ENCODE results near the gene SCMH1.
A peak's percentile ranks its signal among the peaks of the same experiment; 100 is the strongest.
"Not testable (repeated sequence)": the region's sequence is repeated elsewhere in the genome, so short reads cannot be mapped to it uniquely, and the experiment has no call there.

Gene SCMH1

DNA sequence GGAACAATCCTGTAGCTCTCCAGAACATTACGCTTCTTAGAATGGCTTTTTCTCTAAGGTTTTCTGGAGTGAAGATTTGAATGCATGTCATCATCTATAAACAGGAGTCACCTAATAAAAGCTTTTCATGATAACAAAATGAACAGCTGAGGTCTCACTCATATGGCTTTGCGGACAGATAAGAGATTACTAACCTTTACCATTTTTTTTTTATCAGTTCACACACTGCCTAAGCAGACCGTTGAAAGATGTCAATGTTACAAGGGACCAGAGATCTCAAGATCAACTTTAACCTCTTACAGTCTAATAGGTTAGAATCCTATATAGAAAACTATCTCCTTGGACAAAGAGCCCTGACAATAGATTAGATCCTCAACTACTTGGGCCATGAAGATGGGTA, 41.4 kb downstream of the SCMH1 start:
- no peak for DNase-seq

DNA sequence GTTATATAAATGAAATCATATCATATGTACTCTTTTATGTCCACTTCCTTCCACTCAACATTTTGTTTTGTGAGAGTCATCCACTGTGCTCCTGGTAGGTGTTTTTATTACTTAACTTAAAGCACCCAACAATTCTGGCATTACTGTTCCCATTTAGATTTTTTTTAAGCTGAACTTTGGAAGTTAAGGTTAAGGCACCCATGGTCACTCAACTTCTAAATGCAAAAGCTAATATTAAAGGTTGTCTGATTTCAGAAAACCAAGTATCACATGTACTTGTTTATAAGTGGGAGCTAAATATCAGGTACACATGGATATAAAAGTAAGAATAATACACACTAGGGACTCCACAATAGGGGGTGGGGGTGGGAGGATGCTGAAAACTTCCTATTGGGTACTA, 42.7 kb downstream of the SCMH1 start:
- no peak for DNase-seq

GRCh38 chr1:41192456-41193178, 49.5 kb downstream of the SCMH1 start:
- DNase-seq = no peak

DNA sequence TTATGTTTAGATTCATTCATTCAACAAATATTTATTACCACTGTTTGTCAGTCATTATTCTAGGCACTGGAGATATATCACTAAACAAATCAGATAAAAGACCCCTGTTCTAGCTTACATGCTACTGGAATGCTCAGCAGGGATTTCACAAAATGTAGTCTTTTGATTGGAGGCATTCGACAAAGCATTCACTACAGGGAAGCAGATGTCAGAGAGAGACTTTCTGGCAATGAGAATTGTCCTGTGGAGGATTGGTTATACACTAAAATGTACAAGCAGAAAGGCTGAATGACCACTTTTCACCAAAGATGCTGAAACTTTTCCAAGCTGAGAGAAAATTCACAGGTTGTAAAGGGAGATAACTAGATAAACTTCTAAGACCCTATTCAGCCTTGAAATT, 57.7 kb downstream of the SCMH1 start:
- DNase-seq = no peak

DNA sequence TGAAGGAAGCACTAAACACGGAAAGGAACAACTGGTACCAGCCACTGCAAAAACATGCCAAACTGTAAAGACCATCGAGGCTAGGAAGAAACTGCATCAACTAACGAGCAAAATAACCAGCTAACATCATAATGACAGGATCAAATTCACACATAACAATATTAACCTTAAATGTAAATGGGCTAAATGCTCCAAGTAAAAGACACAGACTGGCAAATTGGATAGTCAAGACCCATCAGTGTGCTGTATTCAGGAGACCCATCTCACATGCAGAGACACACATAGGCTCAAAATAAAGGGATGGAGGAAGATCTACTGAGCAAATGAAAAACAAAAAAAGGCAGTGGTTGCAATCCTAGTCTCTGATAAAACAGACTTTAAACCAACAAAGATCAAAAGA, 63.9 kb downstream of the SCMH1 start:
- not testable (repeated sequence) for DNase-seq

DNA sequence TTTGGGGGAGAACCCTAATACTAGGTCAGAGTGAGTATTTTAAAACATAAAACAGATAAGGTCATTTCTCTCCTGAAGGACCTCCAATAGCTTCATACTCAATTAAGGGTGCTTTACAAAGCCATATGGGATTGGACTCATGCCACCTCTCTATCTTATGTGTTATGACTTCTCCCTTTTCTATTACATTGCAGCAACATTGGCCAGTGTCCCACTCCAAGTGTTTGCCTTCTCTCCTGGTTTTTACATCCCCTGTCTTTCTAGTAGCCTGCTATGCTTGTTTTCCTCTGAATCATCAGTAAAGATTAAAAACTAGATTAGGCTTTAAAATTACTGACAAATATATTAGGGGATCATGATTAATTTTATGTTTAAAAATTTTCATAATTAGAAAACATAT, 66.6 kb downstream of the SCMH1 start:
- DNase-seq = peak; percentile 26

GRCh38 chr1:41174170-41174569, 67.9 kb downstream of the SCMH1 start:
- no peak for DNase-seq

DNA sequence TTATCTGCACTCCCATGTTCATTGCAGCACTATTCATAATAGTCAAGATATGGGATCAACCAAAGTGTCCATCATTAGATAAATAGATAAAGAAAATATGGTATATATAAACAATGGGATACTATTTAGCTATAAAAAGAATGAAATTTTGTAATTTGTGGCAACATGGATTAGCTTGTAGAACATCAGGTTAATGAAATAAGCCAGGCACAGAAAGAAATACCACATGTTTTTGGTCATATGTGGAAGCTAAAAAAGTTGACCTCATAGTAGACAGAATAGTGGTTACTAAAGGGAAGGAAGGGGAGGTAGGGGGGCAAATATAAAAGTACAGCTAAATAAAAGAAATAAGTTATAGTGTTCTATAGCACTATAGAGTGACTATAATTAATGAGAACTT, 68.5 kb downstream of the SCMH1 start:
- no peak for DNase-seq

DNA sequence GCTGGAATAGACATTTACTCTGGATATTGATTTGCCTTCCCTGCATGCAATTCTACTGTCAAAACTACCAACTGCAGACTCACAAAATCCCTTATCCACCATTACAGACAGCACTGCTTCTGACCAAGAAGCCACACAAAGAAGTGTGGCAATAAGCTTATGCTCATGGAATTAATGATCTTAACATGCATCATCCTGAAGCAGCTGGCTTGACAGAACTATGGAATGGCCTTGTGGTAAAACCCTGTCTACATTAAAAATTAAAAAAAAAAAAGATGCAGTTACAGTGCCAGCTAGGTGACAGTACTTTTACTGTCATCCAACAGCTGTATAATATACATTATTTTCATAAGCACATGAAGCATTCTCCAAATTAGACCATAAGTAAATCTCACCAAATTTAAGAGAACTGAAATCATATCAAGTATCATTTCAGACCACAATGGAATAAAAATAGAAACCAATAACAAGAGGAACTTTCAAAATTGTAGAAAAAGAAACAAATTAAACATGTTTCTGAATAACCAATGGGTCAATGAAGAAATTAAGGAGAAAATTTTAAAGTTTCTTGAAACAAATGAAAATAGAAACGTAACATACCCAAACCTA, 70.7 kb downstream of the SCMH1 start:
- no peak for DNase-seq

DNA sequence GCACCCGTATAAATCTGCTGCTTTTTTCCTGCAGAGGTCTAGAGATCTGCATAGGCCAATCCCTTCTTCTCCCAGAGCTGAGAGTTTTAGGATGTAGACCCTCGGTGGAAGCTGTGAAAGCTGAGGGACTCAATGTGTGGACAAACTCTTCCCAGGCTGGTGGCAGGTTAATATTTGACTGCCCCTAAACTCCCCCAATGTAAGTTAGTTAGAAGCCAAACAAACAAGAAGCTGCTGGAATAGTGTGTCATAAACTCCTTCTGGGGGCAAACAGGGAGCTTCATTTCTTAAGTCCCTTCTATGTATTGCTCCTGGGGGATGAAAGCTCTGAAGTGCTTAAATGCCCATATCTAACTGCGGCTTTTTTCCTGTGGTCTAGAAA, 72.3 kb downstream of the SCMH1 start:
- no peak for DNase-seq

DNA sequence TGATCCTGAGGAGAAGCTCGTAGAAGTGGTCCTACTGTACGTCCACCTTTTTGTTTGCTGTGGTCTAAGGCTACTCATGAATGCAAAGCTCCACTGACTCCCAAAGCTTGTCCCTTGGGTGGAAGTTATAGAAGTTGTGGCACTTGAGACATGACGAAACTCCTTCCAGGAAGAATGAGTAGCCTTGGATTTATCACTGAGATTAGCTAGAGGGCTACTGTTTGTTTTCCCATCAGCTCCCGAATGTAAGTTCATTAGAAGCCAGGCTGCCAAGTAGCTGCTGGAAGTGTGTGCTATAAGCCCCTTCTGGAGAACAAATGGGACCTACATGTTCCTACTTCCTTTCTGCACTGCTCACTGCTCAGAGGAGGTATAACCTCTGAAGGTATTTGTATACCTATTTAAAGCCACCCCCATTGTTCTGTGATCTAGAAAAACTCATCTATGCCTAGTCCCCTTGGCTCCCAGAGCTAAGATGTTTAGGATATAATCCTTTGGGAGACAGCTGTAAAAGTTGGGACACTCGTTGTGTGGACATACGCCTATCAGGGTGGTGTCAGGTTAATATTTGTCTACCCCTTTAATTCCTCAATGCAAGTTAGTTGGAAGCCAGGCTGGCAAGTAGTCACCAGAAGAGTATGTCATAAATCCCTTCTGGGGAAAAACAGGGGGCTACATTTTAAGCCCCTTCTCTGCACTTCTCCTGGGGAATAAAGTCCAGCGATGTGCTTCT, 72.9 kb downstream of the SCMH1 start:
- DNase-seq = no peak

DNA sequence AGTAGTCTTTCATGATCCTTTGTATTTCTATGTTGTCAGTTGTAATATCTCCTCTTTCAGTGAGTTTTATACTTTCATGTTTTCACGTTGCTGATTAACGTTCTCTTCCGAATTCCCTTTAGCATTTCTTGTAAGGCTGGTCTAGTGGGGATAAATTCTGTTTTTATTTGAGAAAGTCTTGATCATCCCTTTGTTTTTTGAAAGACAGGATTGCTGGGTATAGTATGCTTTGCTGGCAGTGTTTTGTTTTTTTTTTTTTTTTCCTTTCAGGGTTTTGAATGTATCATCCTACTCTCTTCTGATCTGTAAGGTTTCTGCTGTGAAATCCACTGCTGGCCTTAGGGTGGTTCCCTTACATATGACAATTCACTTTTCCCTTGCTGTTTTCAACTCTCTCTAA, 74.4 kb downstream of the SCMH1 start:
- no peak for DNase-seq

GRCh38 chr1:41164727-41165126, 77.4 kb downstream of the SCMH1 start:
- no peak for DNase-seq

GRCh38 chr1:41162441-41162840, 79.7 kb downstream of the SCMH1 start:
- DNase-seq = no peak

- no peak for DNase-seq
Observed at GRCh38 chr1:41161846-41162245, 80.3 kb downstream of the SCMH1 start.

- DNase-seq = no peak
Observed at GRCh38 chr1:41160498-41161110, 81.5 kb downstream of the SCMH1 start.

GRCh38 chr1:41158966-41159365, 83.1 kb downstream of the SCMH1 start:
- no peak for DNase-seq

DNA sequence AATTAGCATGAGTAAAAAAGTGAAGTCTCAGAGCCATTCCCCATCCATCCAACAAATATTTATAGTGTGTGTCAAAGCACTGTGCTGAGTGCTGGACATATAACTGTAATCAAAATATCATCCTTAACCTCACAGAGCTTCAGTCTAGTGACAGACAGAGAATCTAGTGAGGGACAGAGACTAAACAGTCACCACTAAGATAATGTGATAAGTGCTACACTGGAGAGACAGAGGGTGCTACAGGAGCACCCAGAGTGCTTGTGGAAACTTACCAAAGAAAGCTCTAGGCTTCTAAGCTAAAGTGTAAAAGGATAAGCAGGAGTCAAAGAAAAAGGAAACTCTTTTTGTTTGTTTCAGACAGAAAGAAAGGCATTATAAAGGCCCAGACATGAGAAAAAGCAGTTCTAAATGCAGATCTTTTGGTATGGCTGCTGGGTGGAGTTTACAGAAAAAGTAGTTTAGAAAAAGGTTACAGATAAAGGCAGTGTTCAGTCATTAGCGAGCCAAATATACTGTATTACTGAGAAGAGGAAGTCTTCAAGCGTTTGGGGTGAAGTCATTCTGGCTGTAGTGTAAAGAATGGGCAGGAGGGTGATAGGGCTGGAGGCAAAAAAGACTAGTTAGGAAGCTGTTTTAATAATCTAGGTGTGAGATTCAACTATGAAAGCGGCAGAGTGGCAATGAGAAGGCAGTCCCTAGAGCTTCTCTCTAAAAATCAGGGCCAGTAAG, 83.8 kb downstream of the SCMH1 start:
- DNase-seq = no peak

DNA sequence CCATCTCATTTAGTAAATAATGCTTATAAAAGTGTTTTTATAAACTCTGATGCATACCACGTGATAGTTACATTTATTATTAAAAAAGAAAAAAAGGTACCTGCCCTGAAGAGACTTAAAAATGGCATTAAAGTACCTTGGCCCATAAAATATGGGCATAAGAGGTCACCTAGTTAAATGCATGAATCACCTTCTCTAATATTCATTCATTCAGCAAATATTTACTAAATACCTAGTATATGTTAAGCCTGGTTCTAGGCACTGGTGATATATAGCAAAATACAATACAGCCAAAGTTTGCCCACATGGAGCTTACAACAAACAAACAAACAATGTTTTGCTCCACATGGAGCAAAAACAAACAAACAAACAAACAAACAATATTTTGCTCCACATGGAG, 87.0 kb downstream of the SCMH1 start:
- DNase-seq = no peak

DNA sequence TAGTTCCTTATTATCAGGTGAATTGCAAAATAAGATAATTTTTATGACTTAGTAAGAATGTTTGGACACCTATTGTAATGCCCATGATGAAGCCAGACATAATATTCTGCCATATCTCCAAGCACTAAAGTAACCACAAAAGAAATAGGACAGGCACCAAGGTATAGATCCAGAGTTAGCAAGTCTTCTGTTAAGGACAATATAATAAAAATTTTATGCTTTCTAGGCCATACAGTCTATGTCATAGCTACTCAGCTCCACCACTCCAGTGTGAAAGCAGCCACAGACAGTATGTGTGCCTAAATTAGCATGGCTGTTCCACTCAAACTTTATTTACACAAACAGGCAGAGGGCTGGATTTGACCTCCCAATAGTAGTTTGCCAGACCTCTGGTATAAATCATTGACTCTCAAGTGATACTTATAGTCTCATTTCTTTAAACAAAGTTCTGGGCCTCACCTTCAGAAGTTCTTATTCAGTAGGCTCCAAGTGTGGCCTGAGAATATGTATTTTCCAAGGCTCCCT, 88.3 kb downstream of the SCMH1 start:
- no peak for DNase-seq

GRCh38 chr1:41152622-41153044, 89.5 kb downstream of the SCMH1 start:
- DNase-seq = no peak

GRCh38 chr1:41151846-41152245, 90.3 kb downstream of the SCMH1 start:
- no peak for DNase-seq

DNA sequence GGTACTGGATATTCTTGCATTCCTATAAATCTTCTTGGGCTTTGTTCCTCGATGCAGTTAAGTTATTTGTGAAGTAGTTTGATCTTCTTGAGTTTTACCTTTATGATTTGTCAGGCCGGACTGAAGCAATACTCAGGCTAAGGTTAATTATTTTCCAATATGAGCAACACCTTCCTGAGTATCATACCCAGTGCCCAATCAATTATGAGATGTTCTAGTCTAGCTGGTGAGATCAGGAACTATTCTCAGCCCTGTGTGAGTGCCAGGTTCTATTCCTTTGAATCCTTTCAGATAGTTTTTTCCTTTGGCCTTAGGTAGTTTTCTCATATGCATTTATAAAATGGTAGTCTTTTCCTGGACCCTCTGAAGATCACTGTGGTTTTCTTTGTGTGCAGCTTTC, 92.5 kb downstream of the SCMH1 start:
- DNase-seq = no peak
